CD14-positive monocyte (primary cell): Measurements from ENCODE around the gene CDC25A. TPM values are rescaled to one million over a fixed set of nuclear protein-coding genes. Genes with fewer than 3 reads are reported as not detected.

Experiments used
- DNase-seq, 3 donors: peaks; one replicate each; pipeline ENCODE4 v3.0.0-alpha.2; 2011 to 2022
- H2AFZ ChIP-seq: 2 replicates; pipeline ENCODE4 v1.6.0; 2012; ENCODE audit warnings: mild to moderate bottlenecking, low read depth, low read length, inconsistent platforms; ENCODE audit not compliant: insufficient read depth, poor library complexity, severe bottlenecking
- H3K27ac ChIP-seq, 2 donors: 1 replicate in 1 of 2; 2 replicates in 1 of 2; pipeline ENCODE4 v1.5.1; 2012 to 2013; ENCODE audit warnings: low read length in 2 of 2, control low read depth in 1 of 2, inconsistent platforms in 1 of 2, low read depth in 1 of 2, mild to moderate bottlenecking in 1 of 2
- H3K27me3 ChIP-seq, 2 donors: one replicate each; pipeline versions ENCODE4 v1.6.0 to v1.6.1; 2011 to 2013; ENCODE audit warnings: low read length in 2 of 2; ENCODE audit not compliant: control insufficient read depth in 2 of 2, insufficient read depth in 2 of 2
- H3K36me3 ChIP-seq, 2 donors: replicated peaks in 1 of 2; 1 replicate in 1 of 2; 2 replicates in 1 of 2; pipeline versions ENCODE4 v1.5.1 to v1.6.1; 2012 to 2013; ENCODE audit warnings: low read length in 2 of 2, control low read depth in 1 of 2, inconsistent platforms in 1 of 2, mild to moderate bottlenecking in 1 of 2; ENCODE audit not compliant: insufficient read depth in 2 of 2, control insufficient read depth in 1 of 2
- H3K4me1 ChIP-seq, 2 donors: 1 replicate in 1 of 2; 2 replicates in 1 of 2; pipeline versions ENCODE4 v1.5.1 to v1.6.1; 2012 to 2013; ENCODE audit warnings: low read length in 2 of 2, control low read depth in 1 of 2, inconsistent platforms in 1 of 2, mild to moderate bottlenecking in 1 of 2, moderate library complexity in 1 of 2; ENCODE audit not compliant: insufficient read depth in 2 of 2, control insufficient read depth in 1 of 2
- H3K4me2 ChIP-seq: replicated peaks from 2 replicates; pipeline ENCODE3; 2012; ENCODE audit warnings: low read length, moderate library complexity, mild to moderate bottlenecking; ENCODE audit not compliant: poor library complexity, severe bottlenecking; ENCODE audit errors: extremely low read depth
- H3K4me3 ChIP-seq, 3 experiments: fragments of 200-600 bp in 1 of 3; sonication (generic) in 1 of 3; replicated peaks in 1 of 3; 1 replicate in 2 of 3; 2 replicates in 1 of 3; pipeline ENCODE4 v1.5.1; 2011 to 2013; ENCODE audit warnings: low read length in 3 of 3, mild to moderate bottlenecking in 3 of 3, control low read depth in 2 of 3, low read depth in 2 of 3, inconsistent platforms in 1 of 3, moderate library complexity in 1 of 3
- H3K79me2 ChIP-seq: 2 replicates; pipeline ENCODE4 v1.6.0; 2012; ENCODE audit warnings: mild to moderate bottlenecking, control low read depth, inconsistent platforms, low read length, moderate library complexity; ENCODE audit not compliant: insufficient read depth
- H3K9ac ChIP-seq: 2 replicates; pipeline ENCODE4 v1.6.0; 2017; ENCODE audit warnings: low read length, mild to moderate bottlenecking; ENCODE audit not compliant: insufficient read depth, poor library complexity, severe bottlenecking
- H3K9me3 ChIP-seq, 2 donors: replicated peaks in 1 of 2; 1 replicate in 1 of 2; 2 replicates in 1 of 2; pipeline versions ENCODE4 v1.5.1 to v1.6.1; 2012 to 2013; ENCODE audit warnings: low read length in 2 of 2, control low read depth in 1 of 2; ENCODE audit not compliant: control insufficient read depth in 1 of 2, insufficient read depth in 1 of 2
- H4K20me1 ChIP-seq: 2 replicates; pipeline ENCODE4 v1.6.0; 2012; ENCODE audit warnings: mild to moderate bottlenecking, low read length, control low read depth, moderate library complexity; ENCODE audit not compliant: insufficient read depth
- H3K27ac Mint-ChIP-seq, 7 donors: one replicate each; pipeline ENCODE4 v1.8.0; 2020; ENCODE audit warnings: mild to moderate bottlenecking in 7 of 7, mixed read lengths in 7 of 7, moderate library complexity in 6 of 7, inconsistent platforms in 2 of 7
- H3K27me3 Mint-ChIP-seq, 3 donors: one replicate each; pipeline ENCODE4 v1.8.0; 2021 to 2022; ENCODE audit warnings: low read depth in 3 of 3, mild to moderate bottlenecking in 3 of 3, mixed read lengths in 3 of 3, moderate library complexity in 3 of 3, inconsistent platforms in 1 of 3
- H3K36me3 Mint-ChIP-seq, 2 donors: one replicate each; pipeline ENCODE4 v1.8.0; 2020; ENCODE audit warnings: mixed read lengths in 2 of 2, inconsistent platforms in 1 of 2, mild to moderate bottlenecking in 1 of 2
- H3K4me1 Mint-ChIP-seq: one replicate; pipeline ENCODE4 v1.8.0; 2020; ENCODE audit warnings: mild to moderate bottlenecking, mixed read lengths
- H3K4me3 Mint-ChIP-seq, 2 donors: one replicate each; pipeline ENCODE4 v1.8.0; 2020; ENCODE audit warnings: mild to moderate bottlenecking in 2 of 2, mixed read lengths in 2 of 2, moderate library complexity in 1 of 2
- H3K9me3 Mint-ChIP-seq, 7 donors: one replicate each; pipeline ENCODE4 v1.8.0; 2020 to 2022; ENCODE audit warnings: mixed read lengths in 7 of 7, mild to moderate bottlenecking in 6 of 7, moderate library complexity in 6 of 7, inconsistent platforms in 2 of 7
- WGBS: methylation state at CpG from one replicate; pipeline ENCODE4 v1.1.5; 2013; ENCODE audit warnings: missing lambda C conversion rate; ENCODE audit not compliant: insufficient coverage; 5-methylcytosine and 5-hydroxymethylcytosine counted together
- intact Hi-C, 2 donors: fragments of 100-400 bp; cut with micrococcal nuclease; formaldehyde crosslinking; loops; one replicate each; pipeline versions ENCODE4 v1.15.0 to v1.15.1; 2023
- polyA plus RNA-seq, 3 donors: library from polyadenylated mRNA; depleted of rRNA in 1 of 3; unstranded in 2 of 3; stranded (reverse) in 1 of 3; fragments of 300-500 nt in 2 of 3; fragments of >200 nt in 1 of 3; fragmentation: Illumina TruSeq in 2 of 3; gene quantifications; 1 replicate in 2 of 3; 2 replicates in 1 of 3; pipeline ENCODE4 v1.2.3, GENCODE V29; 2012 to 2021
- TF ChIP-seq, protein P1 (sequence below): fragments of 200-600 bp; IDR thresholded peaks from one replicate; pipeline ENCODE4 v1.8.0; 2022; ENCODE audit warnings: antibody characterized with exemption, mild to moderate bottlenecking

The CDC25A gene
- polyA plus RNA-seq, 3 donors: 0.07 to 0.39 TPM; not detected in 1

DNA sequence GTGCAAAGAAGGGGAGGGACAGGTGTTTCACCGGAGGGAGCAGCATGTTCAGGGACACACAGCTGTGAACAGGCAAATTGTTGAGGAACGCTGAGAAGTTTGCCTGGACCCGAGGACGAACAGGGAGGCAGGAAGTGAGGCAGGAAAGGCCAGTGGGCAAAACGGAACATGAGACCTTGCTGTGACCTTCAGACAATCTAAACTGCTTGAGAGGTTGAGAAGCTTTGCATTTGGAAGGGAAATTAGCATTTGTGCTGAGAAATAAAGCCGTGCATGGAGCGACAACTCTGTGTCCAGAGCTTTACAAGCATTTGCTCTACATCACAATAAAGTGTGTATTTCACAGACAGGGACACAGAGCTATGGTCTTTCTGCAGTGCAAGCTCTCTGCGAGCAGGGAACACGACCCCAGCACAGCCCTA is 47.9 kb downstream of the CDC25A start:
- Mint-ChIP-seq H3K9me3 (peaks cover 0 to 3% (median 0%) of the 10 kb centered on the region in 7 donors), H3K4me1 (peaks cover 4% of the 10 kb centered on the region), H3K27ac (peak overlapping the region in 1 of 7 donors; percentile 33), H3K27me3 (peaks cover 0 to 3% (median 0%) of the 10 kb centered on the region in 3 donors), H3K36me3 (no peaks in the 10 kb centered on the region), H3K4me3 (peak overlapping the region in 1 of 2 donors; percentile 57)
- Histone ChIP-seq H3K27ac (no peak overlapping the region), H2AFZ (peak overlapping the region; percentile 61), H3K27me3 (no peaks in the 10 kb centered on the region), H3K4me2 (no peak overlapping the region), H3K4me1 (no peaks in the 10 kb centered on the region), H4K20me1 (no peaks in the 10 kb centered on the region), H3K9ac (no peak overlapping the region), H3K79me2 (no peaks in the 10 kb centered on the region), H3K4me3 (no peak overlapping the region), H3K9me3 (no peaks in the 10 kb centered on the region), H3K36me3 (no peaks in the 10 kb centered on the region)
- TF ChIP-seq, protein P1, sequence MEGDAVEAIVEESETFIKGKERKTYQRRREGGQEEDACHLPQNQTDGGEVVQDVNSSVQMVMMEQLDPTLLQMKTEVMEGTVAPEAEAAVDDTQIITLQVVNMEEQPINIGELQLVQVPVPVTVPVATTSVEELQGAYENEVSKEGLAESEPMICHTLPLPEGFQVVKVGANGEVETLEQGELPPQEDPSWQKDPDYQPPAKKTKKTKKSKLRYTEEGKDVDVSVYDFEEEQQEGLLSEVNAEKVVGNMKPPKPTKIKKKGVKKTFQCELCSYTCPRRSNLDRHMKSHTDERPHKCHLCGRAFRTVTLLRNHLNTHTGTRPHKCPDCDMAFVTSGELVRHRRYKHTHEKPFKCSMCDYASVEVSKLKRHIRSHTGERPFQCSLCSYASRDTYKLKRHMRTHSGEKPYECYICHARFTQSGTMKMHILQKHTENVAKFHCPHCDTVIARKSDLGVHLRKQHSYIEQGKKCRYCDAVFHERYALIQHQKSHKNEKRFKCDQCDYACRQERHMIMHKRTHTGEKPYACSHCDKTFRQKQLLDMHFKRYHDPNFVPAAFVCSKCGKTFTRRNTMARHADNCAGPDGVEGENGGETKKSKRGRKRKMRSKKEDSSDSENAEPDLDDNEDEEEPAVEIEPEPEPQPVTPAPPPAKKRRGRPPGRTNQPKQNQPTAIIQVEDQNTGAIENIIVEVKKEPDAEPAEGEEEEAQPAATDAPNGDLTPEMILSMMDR: no peak
- intact Hi-C loops: no loop called here
- no peak for DNase-seq
- WGBS: 42% methylated on average over 7 of the region's 9 CpGs

DNA sequence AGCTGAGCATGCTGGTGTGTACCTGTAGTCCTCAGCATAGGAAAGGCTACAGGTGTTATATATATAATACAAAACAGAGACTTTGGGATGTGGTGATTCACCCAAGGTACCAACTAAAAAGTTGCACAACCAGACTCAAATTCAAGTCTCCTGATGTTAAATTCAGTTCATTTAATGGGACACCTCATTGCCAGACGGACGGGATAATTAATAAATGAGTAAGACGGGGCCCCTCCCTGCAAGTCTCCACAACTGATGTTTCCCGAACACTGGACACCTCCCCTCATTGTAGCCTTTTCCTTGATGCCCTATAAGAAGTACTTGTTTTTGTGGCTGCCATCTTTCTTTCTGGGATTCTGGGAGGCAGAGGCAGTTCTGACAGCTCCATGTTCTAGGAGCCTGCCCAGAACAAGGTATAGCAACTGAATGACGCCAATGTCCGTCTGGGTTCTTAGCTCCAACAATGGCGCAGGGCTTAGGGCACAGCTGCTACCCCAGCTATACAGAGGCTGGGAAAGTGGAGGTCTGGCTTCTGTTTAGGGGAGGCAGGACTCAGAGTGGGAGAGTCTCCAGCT is 50.7 kb downstream of the CDC25A start:
- TF ChIP-seq, protein P1: no peak
- Mint-ChIP-seq H3K36me3 (no peaks in the 10 kb centered on the region), H3K27me3 (peaks cover 0 to 4% (median 0%) of the 10 kb centered on the region in 3 donors), H3K9me3 (peaks cover 0 to 3% (median 0%) of the 10 kb centered on the region in 7 donors), H3K27ac (no peak overlapping the region), H3K4me3 (no peak overlapping the region), H3K4me1 (peaks cover 4% of the 10 kb centered on the region)
- 100% methylated on average over 2 of the region's 7 CpGs for WGBS
- Histone ChIP-seq H3K9ac (no peak overlapping the region), H3K4me3 (no peak overlapping the region), H3K9me3 (no peaks in the 10 kb centered on the region), H4K20me1 (no peaks in the 10 kb centered on the region), H3K4me1 (no peaks in the 10 kb centered on the region), H3K27me3 (no peaks in the 10 kb centered on the region), H3K4me2 (no peak overlapping the region), H2AFZ (no peak overlapping the region), H3K79me2 (no peaks in the 10 kb centered on the region), H3K27ac (no peak overlapping the region), H3K36me3 (no peaks in the 10 kb centered on the region)
- intact Hi-C loops: no loop called here
- DNase-seq: no peak
